Adipose tissue (tissue), 3 donors: Measurements from ENCODE around the gene MRPL34. TPM values are rescaled to one million over a fixed set of nuclear protein-coding genes. Genes with fewer than 3 reads are reported as not detected.
"Not testable (repeated sequence)": the region's sequence is repeated elsewhere in the genome, so short reads cannot be mapped to it uniquely, and the experiment has no call there.

Source experiments
- H3K27ac ChIP-seq: one replicate; pipeline ENCODE4 v1.5.1; 2013; ENCODE audit warnings: low read depth, low read length
- WGBS, 3 donors: extraction: QIAGEN DNeasy Blood & Tissue Kit; methylation state at CpG; one replicate each; pipeline ENCODE4 v1.1.7; 2013; 5-methylcytosine and 5-hydroxymethylcytosine counted together
- polyA plus RNA-seq, 3 donors: library from polyadenylated mRNA; stranded (reverse); fragments of 200-250 nt; gene quantifications; one replicate each; pipeline ENCODE4 v1.2.3, GENCODE V29; 2013
- donor health status: healthy with polysubstance abuse.
- donor health status: Bipolar disorder and iron deficiency.
- donor health status: healthy.

Gene MRPL34
- 100 to 1,000 TPM in 2 of 3 donors, 10 to 100 TPM in 1; 97.5 to 156 (median 101) TPM for polyA plus RNA-seq

GRCh38 chr19:17305517-17306284, at the start of gene MRPL34:
Gene MRPL34, plus strand, starts transcription at chr19:17305872. Its CDS starts 21 bp downstream, at chr19:17305893.
- H3K27ac ChIP-seq = no peak within 1 kb of the TSS
- 0% methylated on average over 55 of the region's 55 CpGs for WGBS, 3 donors

- WGBS, 3 donors = 78 to 87% (median 81%) methylated on average over 3 of the region's 3 CpGs
These were observed 49.5 kb upstream of the MRPL34 start for GRCh38 chr19:17256130-17256529.

GRCh38 chr19:17259118-17259780, 46.4 kb upstream of the MRPL34 start:
- WGBS, 3 donors = 79 to 92% (median 91%) methylated on average over 9 of the region's 9 CpGs
- H3K27ac ChIP-seq = no peak overlapping the region

More at GRCh38 chr19:17256130-17256529, 49.5 kb upstream of the MRPL34 start:
- H3K27ac ChIP-seq = no peak overlapping the region

- H3K27ac ChIP-seq = no peak overlapping the region
- WGBS, 3 donors = 56 to 95% (median 71%) methylated on average over 1 of the region's 1 CpG
These were observed 45.7 kb upstream of the MRPL34 start for GRCh38 chr19:17259934-17260333.

GRCh38 chr19:17260842-17261325, 44.8 kb upstream of the MRPL34 start:
- WGBS, 3 donors = 17 to 32% (median 24%) methylated on average over 15 of the region's 15 CpGs
- H3K27ac ChIP-seq = no peak overlapping the region

GRCh38 chr19:17262557-17262956, 43.1 kb upstream of the MRPL34 start:
- 60 to 70% (median 64%) methylated on average over 16 of the region's 16 CpGs for WGBS, 3 donors
- no peak overlapping the region for H3K27ac ChIP-seq

- H3K27ac ChIP-seq = no peak overlapping the region
- 70 to 78% (median 71%) methylated on average over 23 of the region's 23 CpGs for WGBS, 3 donors
These were observed 41.7 kb upstream of the MRPL34 start for GRCh38 chr19:17263712-17264640.

GRCh38 chr19:17264641-17264979, 41.1 kb upstream of the MRPL34 start, which contains the start of gene USHBP1:
Gene USHBP1, minus strand, starts transcription at chr19:17264745. Its CDS starts 446 bp downstream, at chr19:17264299.
- 33 to 65% (median 43%) methylated on average over 5 of the region's 5 CpGs for WGBS, 3 donors
- no peak within 1 kb of the TSS for H3K27ac ChIP-seq

- WGBS, 3 donors = 91 to 93% (median 92%) methylated on average over 7 of the region's 7 CpGs
- no peak overlapping the region for H3K27ac ChIP-seq
These were observed 39.6 kb upstream of the MRPL34 start for GRCh38 chr19:17266026-17266425.

GRCh38 chr19:17266589-17266974, 39.1 kb upstream of the MRPL34 start:
- WGBS, 3 donors = 49 to 74% (median 57%) methylated on average over 12 of the region's 12 CpGs
- no peak overlapping the region for H3K27ac ChIP-seq

GRCh38 chr19:17266975-17267788, 38.5 kb upstream of the MRPL34 start, which contains the start of gene BABAM1:
Gene BABAM1, plus strand, starts transcription at chr19:17267443. Its CDS starts 1,364 bp downstream, at chr19:17268807.
- 0% methylated on average over 27 of the region's 27 CpGs for WGBS, 3 donors
- H3K27ac ChIP-seq = no peak within 1 kb of the TSS

GRCh38 chr19:17268754-17269153, 36.9 kb upstream of the MRPL34 start:
- H3K27ac ChIP-seq = no peak overlapping the region
- 94 to 96% (median 96%) methylated on average over 13 of the region's 13 CpGs for WGBS, 3 donors

GRCh38 chr19:17274892-17275291, 30.8 kb upstream of the MRPL34 start:
- 96 to 100% (median 96%) methylated on average over 3 of the region's 3 CpGs for WGBS, 3 donors
- H3K27ac ChIP-seq = not testable (repeated sequence)

GRCh38 chr19:17275441-17276175, 30.1 kb upstream of the MRPL34 start:
- WGBS, 3 donors = 91 to 94% (median 91%) methylated on average over 19 of the region's 19 CpGs
- no peak overlapping the region for H3K27ac ChIP-seq

GRCh38 chr19:17279436-17279835, 26.2 kb upstream of the MRPL34 start:
- H3K27ac ChIP-seq = no peak overlapping the region
- WGBS, 3 donors = 61 to 94% (median 76%) methylated on average over 3 of the region's 3 CpGs

- WGBS, 3 donors = 5 to 8% (median 6%) methylated on average over 72 to 75 of the region's 75 CpGs
- H3K27ac ChIP-seq = no peak within 1 kb of the TSS
These were observed 24.0 kb upstream of the MRPL34 start, which contains the start of gene ANKLE1 for GRCh38 chr19:17281391-17282304. Gene ANKLE1, plus strand, starts transcription at chr19:17281901. Its CDS starts 20 bp downstream, at chr19:17281921.
